GM19193 (cell line): Measurements from ENCODE around the gene VDR.

Experiments
- POLR2A ChIP-seq: IDR thresholded peaks from 4 replicates; pipeline ENCODE4 v1.6.1; 2011; ENCODE audit not compliant: insufficient read depth, insufficient read length; ENCODE audit errors: extremely low read depth

VDR gene

GRCh38 chr12:47875746-47876439 is 28.9 kb downstream of the VDR start:
- TF ChIP-seq POLR2A = no peak

GRCh38 chr12:47874316-47874715 is 30.5 kb downstream of the VDR start:
- no peak for TF ChIP-seq POLR2A

GRCh38 chr12:47870175-47870781 is 34.5 kb downstream of the VDR start:
- peak; percentile 36 for TF ChIP-seq POLR2A

GRCh38 chr12:47868552-47869031 is 36.2 kb downstream of the VDR start:
- no peak for TF ChIP-seq POLR2A

- no peak for TF ChIP-seq POLR2A
Measured at GRCh38 chr12:47868041-47868440, 36.8 kb downstream of the VDR start.

GRCh38 chr12:47867495-47867941 is 37.3 kb downstream of the VDR start:
- TF ChIP-seq POLR2A = no peak

GRCh38 chr12:47864646-47865235 is 40.1 kb downstream of the VDR start:
- no peak for TF ChIP-seq POLR2A

- no peak for TF ChIP-seq POLR2A
Measured at GRCh38 chr12:47863985-47864384, 40.8 kb downstream of the VDR start.

GRCh38 chr12:47863467-47863866 is 41.3 kb downstream of the VDR start:
- TF ChIP-seq POLR2A = no peak

- no peak for TF ChIP-seq POLR2A
Measured at GRCh38 chr12:47862881-47863280, 41.9 kb downstream of the VDR start.

- TF ChIP-seq POLR2A = no peak
Measured at GRCh38 chr12:47862167-47862750, 42.5 kb downstream of the VDR start.

- no peak for TF ChIP-seq POLR2A
Measured at GRCh38 chr12:47860873-47861272, 43.9 kb downstream of the VDR start.

- TF ChIP-seq POLR2A = no peak
Measured at GRCh38 chr12:47860279-47860841, 44.4 kb downstream of the VDR start.

- no peak for TF ChIP-seq POLR2A
Measured at GRCh38 chr12:47858511-47859266, 46.1 kb downstream of the VDR start.
